NCI-H1092 treated with DMSO at 0.1 percent for 48 hours (cell line): ENCODE results near the gene SRGN.

Experiments
- DNase-seq: peaks from one replicate; lab custom pipeline; 2025; lab: John Stamatoyannopoulos, UW

The SRGN gene

DNA sequence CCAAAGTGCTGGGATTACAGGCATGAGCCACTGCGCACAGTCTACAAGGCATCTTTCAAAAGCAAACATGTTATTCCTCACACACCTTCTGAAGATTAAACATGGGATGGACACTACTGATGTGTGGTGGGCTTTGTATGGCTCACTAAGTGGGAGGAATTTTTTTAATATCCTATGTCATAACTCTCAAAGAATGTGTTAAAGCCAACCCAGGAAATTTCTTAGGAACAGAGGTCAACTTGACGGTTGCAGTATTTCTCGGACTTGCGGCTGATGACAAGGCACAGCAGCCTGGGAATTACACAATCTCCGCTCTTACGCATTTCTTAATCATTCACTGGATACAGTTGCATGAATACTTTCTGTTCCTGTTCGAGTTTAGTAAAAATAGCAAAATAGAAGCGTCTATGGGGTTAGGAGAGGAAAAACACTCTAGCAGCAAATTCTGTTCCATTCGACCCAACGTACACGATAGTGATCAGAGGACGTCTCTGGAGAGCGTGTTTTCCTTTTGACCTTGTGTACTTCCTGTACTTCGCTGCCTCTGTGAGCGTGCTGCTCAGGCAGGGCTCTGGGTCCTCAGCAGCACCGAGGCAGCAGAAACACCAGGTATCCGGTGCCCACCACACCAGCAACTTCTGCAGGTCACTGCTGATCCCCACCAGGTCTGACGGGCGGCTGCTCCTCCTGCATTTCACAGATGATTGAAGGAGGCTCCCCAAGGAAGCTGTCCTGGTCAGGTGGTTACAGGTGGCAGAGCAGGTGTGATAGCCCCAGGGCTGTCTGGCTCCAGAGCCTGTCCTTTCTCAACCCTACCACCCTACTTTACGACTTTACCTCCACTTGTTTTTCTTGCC is 26.4 kb upstream of the SRGN start:
- no peak for DNase-seq

DNA sequence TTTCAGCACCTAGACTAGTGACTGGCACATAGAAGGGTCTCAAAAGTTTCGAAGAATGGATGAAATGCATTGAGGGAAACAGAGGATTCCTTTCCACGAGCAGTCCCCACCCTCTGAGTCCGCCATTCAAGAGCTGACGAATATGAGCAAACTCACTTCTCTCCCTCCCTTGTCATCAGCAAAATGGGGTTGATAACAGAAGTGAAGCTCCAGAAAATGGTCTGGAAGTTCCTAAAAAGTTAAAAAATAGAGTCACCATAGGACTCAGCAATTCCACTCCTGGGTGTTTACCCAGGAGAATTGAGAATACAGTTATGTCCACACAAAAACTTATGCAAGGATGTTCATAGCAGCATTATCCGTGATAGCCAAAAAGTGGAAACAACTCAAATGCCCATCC is 25.0 kb upstream of the SRGN start:
- no peak for DNase-seq

DNA sequence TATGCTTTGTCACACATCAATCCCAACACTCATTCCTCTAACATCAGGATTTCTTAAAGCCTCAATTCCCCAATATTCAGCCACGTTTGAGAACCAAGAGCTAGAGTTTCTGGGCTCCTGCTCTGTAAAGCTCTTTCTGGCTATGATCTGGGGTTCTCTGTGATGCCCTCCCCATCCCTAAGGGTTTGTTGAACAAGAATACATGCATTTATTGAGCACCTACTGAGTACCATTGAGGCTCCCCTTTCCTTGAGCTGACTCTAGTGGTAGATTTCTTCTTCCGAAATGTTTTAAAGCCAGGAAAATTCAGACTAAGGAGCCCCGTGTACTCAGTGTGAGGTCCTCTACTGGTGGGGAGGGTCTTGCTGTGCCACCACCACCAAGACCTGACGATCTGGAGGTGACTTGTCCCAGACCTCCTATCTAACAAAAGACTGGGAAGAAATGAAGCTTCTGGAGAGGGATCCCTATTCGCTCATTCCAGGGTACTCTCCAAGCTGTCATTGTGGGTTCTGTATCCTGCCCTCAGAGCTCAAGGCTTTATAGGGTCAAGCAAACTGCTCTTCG is 23.1 kb upstream of the SRGN start:
- no peak for DNase-seq

DNA sequence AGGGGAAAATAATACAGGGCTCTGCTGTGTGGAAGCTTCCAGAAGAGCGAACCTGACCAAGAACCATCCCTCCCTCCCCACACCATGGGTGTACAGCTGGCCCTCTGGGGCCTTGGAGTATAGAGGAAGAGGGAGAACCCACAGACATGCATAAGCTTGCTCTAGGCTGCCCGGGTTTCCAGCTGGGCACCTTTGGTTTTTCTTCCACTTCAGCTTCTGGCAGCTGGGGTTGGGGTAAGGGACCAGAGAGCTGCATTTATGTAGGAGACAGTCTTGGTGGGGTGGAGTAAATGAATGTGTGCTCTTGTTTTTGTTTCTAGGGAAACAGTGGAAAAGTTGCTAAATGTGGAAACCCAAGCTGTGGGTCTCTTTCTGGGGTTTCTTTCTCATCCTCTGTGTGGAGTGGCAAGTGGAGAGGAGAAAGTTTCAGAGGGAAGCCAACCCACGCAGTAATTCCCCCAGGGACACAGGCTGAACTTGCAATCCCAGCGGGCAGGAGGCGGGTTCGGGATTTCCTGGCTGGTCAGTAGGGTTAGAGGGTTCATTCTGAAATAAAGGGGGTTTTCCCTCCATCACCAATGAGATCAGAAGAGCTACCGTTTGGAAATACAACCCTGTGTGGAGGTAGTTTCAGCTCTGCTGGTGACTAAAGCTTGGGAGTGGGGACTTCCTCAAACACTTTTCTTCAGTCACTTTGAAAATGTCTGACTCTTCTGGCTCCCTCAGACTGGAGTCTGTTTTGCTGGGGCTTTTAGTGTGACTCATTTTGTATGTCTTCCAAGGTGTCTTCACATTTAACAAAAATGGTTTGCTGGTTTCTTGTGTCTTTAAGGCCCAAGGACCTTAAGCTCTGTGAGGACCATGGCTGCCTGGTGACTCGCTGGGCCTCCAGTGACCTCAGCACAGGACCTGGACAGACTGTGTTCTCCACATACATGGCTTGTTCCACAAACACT is 22.2 kb upstream of the SRGN start:
- no peak for DNase-seq

DNA sequence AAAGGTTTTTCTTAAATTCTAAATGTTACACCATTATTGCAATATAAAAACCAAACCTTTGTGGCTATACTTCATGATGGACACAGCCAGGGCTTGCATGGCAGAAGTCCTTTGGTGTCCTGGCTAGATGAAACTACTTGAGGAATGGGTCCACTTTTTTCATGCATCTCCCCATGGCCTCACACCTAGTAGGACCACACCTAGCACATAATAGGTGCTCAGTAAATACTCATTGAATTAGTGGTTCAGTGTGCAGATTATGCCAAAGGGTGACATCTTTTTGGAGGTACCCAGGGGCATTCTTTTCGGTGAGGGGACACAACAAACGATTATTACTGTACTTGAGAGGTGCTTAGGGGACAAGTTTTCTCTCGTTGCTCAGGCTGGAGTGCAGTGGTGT is 20.7 kb upstream of the SRGN start:
- no peak for DNase-seq

DNA sequence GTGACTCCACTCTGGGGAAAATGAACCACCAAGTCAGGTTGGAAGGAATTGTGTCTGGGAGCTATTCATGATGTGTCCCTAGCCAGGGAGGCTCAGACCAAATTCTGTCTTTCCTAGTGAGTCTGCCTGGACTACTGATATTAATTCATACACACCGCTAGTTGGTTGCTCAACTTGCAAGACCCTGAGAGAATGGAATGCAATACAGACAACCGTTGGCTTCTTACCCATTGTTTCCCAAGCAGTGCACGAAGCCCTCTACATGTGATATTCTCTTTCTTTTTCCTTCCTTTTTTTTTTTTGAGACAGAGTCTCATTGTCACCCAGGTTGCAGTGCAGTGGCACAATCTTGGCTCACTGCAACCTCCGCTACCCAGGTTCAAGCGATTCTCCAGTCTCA is 19.4 kb upstream of the SRGN start:
- DNase-seq: no peak

DNA sequence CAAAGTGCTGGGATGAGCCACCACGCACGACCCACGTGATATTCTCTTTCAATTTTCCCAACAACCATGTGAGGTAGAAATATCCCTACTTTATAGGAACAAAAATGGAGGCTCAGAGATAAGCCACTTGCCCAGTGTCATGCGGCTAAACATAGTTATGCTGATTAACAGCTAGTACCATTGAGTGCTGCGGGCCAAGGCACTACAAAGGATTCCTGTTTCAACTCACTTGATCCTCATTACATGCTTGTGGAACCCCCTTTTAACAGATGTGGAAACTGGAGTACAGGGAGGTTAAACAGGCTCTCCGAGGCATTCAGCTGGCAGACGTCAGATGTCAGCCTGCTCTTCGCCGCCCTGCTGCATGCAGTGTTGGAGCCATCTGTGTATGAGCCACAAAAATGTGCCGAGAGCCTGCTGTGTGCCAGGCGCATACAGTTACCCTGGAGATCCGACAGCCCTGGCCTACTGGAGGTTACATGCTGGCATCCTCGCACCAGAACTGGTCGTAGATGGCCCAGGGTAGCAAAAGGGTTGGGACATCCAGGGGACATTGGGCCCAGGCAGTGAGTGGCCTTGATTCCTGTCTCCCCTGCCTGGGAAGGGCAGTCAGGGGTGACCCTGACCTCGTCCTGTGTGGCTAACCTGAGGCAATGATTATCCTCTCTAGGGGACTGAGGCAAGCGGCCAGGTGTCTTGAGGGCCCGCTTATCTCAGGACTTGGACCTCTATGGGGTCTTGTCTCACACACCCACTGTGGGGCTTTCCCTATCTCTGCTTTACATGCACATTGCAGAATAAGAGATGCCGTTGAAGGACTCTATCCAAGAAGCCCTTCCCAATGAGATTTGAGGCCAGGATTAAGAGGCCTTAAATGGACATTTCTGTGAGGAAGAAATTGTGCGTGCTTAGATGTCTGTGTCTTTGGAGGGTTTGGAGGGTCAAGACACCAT is 18.5 kb upstream of the SRGN start:
- no peak for DNase-seq

DNA sequence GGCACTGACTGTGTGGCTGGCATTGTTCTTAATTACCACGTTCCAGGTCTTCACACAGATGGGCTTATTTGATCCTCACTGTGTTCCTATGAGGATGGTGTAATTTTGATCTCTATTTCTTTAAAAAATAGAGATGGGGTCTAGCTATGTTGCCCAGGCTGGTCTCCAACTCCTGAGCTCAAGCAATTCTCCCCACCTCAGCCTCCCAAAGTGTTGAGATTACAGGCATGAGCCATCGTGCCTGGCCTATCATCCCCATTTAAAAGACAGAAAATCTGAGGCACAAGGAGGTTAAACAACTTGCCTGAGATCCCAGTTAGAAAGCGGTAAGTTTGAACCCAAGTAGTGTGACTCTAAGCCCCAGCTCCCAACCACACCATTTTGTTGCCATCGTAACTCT is 17.0 kb upstream of the SRGN start:
- no peak for DNase-seq

DNA sequence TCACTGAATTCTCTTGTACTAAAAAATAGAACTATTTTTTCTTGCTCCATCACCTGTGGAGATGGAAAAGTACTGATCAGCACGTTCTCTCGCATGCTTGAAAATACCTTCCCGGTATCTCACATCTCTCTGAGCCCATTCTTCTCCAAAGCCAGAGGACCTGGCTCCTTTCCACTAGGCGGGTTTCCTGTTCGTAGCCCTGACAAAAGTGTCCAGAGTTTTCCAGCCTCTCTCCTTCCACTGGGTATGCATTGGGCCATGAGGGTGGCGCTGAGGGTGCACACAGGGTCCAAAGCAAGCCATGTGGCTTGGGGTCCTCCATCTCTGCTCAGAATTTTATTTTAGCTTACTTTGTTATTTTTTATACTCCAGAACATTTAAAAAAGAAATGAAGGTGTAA is 16.3 kb upstream of the SRGN start:
- DNase-seq: no peak

DNA sequence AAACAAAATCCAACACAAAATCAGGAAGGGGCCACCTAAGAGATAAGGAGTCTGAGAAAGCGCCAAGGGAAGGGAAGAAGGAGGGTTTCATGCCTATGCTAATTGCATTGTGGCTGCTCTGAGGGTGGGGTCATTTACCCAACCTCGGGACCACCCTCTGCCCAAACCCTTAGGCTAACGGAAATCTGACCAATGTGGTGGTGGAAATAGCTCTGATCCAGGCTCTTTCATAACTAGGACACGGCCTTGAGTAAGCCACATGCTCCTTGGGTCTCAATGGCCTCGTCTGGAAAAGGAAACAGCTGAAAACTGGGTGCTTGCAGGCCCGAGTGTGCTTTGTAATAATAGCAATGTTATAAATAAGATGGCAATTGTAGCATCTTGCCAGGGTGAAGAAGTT is 14.9 kb upstream of the SRGN start:
- no peak for DNase-seq

DNA sequence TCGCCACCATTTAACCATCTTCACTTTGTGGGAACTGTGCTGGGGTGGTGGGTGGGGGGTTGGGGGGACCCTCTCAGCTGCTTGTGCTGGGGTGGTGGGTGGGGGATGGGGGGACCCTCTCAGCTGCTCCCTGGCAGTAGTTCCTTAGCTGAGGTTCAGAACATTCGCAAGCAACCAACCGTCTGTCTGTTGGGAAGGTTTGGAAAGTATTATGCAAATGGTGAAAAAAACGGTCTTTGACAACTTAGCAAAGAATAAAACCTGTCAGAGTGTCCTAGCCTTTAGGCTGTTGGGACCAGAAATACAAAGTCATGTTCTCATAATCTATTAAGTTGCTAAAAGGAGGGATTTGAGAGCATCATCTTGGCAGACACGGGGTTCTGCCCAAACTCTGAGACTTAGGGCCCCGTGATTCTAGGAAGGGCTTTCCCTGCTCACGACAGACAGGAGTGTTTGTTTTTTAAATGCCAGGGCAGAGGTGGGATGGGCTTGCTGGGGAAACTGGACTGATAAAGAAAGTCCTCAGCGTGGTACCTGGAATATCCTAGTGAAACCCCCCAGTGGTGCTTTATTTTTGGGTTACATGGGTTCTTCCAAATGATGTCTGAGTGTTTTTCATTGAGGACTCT is 14.1 kb upstream of the SRGN start:
- no peak for DNase-seq

DNA sequence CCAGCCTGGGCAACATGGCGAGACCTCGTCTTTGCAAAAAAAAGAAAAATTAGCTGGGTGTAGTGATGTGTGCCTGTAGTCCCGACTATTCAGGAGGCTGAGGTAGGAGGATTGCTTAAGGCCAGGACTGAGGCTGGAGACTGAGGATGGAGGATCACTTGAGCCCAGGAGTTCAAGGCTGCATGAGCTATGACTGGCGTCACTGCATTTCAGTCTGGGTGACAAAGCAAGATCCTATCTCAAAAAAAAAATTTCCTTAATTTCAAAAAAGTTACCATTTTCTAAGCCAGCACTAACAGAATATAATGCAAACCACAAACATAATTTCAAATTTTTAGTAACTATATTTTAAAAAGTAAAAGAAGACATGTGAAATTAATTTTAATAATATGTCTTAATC is 13.4 kb upstream of the SRGN start:
- no peak for DNase-seq

DNA sequence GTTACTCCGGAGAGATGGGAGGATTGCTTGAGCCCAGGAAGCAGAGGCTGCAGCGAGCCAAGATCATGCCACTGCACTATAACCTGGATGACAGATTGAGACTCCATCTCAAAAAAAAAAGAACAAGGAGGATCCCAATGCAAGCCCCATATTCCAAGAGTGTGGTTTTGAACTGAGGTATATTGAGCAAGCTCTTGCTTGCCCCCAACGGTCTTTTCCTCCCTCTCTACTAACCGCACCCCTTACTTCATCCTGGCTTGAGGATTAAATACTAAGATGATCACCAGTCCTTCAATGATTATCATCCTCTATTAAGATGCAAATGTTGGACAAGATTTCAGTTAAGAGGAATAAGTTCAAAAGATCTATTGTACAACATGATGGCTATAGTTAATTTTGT is 12.5 kb upstream of the SRGN start:
- DNase-seq: no peak

DNA sequence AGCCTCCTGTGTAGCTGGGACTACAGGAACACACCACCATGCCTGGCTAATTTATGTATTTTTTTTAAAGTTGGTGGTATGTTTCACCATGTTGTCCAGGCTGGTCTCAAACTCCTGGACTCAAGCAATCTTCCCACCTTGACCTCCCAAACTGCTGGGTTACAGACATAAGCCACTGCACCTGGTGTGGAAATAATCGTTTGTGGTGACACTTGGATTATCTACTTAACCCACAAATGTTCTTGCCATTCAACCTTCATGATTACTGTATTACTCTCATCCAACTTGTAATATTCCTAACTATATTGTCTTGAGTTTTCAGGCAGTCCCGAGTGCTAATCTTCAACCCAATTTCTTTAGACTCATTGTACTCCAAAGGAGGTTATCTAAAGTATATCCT is 9.6 kb upstream of the SRGN start:
- DNase-seq: no peak

DNA sequence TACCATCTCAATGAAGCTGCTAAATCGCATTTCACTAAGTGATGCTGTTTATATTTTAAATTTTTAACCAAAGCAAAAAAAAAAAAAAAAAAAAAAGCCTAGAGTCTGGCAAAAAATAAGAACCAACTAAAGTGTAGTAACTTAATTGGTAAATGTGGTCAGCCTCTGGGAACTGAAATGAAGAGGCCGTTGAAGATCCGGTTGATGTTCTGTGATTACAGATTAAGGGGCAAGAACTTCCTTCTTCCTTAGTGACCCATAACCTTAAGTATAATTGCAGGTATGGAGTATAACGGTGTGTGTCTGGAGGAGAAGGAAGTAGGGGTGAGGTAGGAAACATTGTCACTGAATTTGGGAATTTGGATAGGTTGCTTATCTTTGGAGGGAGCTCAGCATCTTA is 7.7 kb upstream of the SRGN start:
- no peak for DNase-seq

DNA sequence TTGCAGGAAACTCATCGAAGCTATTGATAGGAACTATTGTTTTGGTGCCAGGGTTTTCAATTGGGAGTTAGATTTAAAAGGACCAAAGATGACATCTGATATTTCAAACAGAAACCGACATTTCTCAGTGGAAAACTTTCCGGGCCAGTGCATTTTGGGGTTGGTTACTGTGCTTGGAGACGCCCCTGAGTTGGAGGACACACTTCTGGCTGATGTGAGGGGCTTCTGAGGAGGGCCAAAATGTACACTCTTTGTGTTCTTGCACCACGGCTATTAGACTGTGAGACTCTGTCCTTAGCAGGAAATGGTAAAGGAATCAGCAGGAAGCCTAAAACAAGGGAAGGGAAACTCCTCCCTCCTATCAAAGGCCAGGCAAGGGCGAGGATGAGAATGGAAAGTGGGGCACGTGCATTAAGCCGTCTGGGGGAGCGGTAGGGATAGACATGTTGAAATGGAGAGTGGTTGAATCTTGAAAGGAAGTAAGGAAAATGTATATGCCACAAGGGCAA is 1.8 kb upstream of the SRGN start:
- DNase-seq: no peak

DNA sequence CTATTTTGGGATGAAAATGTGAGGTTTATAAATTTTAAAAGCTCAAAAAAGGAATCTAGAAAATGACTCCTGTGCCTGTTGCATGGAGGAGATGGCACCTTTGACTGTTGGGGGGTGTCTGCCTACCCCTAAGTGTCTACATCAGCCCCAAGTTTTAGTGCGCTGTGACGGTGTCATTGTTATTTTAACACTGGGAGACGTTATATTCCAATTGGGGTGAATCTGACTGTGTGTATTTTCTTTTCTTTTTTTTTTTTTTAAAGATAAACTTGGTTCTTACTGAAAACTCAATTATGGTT is 517 bp downstream of the SRGN start:
- DNase-seq: no peak

DNA sequence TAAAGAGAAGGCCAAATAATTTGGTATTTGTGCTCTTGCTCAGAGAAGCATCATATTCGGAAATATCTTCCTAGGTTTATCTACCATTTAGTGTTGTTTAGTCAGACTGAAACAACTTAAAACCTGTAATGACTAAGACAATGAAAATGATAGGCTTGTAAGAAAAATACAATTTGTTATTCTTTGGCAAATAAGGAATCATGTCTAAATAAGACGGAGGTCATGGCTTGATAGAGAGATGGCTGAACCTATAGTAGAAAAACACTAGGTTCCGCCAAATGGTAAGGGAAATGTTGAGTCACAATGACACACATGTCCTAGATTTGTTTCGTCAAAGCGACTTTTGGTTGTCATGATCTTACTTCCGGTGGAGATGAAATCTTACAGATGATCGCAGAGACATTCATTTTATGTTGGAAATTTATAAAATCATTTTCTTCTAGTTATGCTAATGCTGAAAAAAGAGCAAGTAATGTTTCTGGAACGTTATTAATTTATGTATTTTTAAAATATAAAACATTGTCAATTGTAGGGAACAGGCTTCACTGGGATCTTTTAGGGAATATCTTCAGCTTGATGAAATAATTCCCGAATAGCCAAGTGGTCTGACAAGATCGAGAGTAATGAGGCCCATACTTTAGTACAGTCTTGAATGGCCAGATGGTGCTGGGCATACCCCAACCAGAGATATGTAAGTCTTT is 1.0 kb downstream of the SRGN start:
- DNase-seq: no peak

DNA sequence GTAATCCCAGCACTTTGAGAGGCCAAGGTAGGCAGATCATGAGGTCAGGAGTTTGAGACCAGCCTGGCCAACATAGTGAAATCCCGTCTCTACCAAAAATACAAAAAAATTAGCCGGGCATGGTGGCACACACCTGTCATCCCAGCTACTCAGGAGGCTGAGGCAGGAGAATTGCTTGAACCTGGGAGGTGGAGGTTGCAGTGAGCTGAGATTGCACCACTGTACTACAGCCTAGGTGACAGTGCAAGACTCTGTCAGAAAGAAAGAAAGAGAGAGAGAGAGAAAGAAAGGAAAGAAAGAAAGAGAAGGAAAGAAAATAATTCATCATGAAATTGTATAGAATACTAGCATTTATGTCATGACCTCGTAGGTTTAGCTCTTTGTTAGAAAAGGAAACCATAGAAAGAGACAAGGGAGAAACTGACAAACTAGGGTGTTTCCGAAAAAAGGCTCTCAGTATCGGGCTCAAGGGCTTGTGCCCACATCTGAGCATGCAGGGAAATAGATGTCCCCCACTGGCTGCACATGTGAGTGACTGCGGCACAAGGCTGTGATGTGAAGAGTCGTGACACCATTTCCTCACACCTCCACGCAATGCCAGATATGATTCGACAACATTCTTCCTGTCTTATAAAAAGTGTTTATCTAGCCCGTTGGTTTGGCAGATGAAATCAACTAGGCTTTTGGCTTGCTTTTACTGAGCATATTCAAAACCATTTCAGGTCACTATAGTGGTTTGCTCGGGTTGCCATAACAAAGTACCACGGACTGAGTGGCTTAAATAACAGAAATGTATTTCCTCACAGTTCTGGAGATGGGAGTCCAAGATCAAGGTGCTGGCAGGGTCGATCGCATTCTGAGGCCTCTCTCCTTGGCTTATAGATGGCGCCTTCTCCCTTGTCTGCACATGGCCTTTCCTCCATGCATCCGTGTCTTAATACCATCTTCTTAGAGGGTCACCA is 2.0 kb downstream of the SRGN start:
- no peak for DNase-seq
